SJSA1 (cell line): Measurements from ENCODE around the gene GPRC5C. TPM values are rescaled to one million over a fixed set of nuclear protein-coding genes. Genes with fewer than 3 reads are reported as not detected.
"Not testable (repeated sequence)": the region's sequence is repeated elsewhere in the genome, so short reads cannot be mapped to it uniquely, and the experiment has no call there.

Experiments
- DNase-seq, 2 experiments: peaks; one replicate each; pipeline ENCODE4 v3.0.0-alpha.2; 2015 to 2020; ENCODE audit warnings: low spot score in 2 of 2, low read depth in 1 of 2
- H3K27ac ChIP-seq: fragments of 250-450 bp; sonication (Bioruptor Pico); 2 replicates; pipeline ENCODE4 v1.5.1; 2020; ENCODE audit warnings: mild to moderate bottlenecking, moderate library complexity
- H3K27me3 ChIP-seq: fragments of 250-450 bp; sonication (Bioruptor Pico); replicated peaks from 2 replicates; pipeline ENCODE4 v1.5.1; 2020; ENCODE audit warnings: mild to moderate bottlenecking, moderate library complexity
- H3K36me3 ChIP-seq: fragments of 250-450 bp; sonication (Bioruptor Pico); 2 replicates; pipeline ENCODE4 v1.5.1; 2020; ENCODE audit warnings: mild to moderate bottlenecking
- H3K4me1 ChIP-seq: fragments of 250-450 bp; sonication (Bioruptor Pico); replicated peaks from 2 replicates; pipeline ENCODE4 v1.6.1; 2021; ENCODE audit warnings: mild to moderate bottlenecking
- H3K4me3 ChIP-seq: fragments of 250-450 bp; sonication (Bioruptor Pico); 2 replicates; pipeline ENCODE4 v1.5.1; 2020; ENCODE audit warnings: mild to moderate bottlenecking
- H3K9me3 ChIP-seq: fragments of 250-450 bp; sonication (Bioruptor Pico); replicated peaks from 2 replicates; pipeline ENCODE4 v1.5.1; 2020; ENCODE audit warnings: mild to moderate bottlenecking
- total RNA-seq: library from RNA; depleted of rRNA; stranded (reverse); fragments of >200 nt; shearing (Covaris generic); gene quantifications from 2 replicates; pipeline ENCODE4 v1.2.3, GENCODE V29; 2014

GPRC5C gene
- total RNA-seq, 1 experiment from 2014 or later = 48.4 TPM

- DNase-seq = no peak
- no peak overlapping the region for H3K4me3 ChIP-seq
- H3K4me1 ChIP-seq = no peaks in the 10 kb centered on the region
- H3K9me3 ChIP-seq = no peaks in the 10 kb centered on the region
- H3K36me3 ChIP-seq = no peaks in the 10 kb centered on the region
- no peak overlapping the region for H3K27ac ChIP-seq
- H3K27me3 ChIP-seq = 0 out of 2 replicates have a peak, but pooled peaks cover 5% of the 10 kb centered on the region
These were observed 37.5 kb upstream of the GPRC5C start for GRCh38 chr17:74394275-74394950.

- no peak overlapping the region for H3K27ac ChIP-seq
- H3K4me1 ChIP-seq = no peaks in the 10 kb centered on the region
- H3K9me3 ChIP-seq = no peaks in the 10 kb centered on the region
- no peak for DNase-seq
- no peaks in the 10 kb centered on the region for H3K36me3 ChIP-seq
- H3K27me3 ChIP-seq = 0 out of 2 replicates have a peak, but pooled peaks cover 5% of the 10 kb centered on the region
- no peak overlapping the region for H3K4me3 ChIP-seq
These were observed 36.9 kb upstream of the GPRC5C start for GRCh38 chr17:74394977-74395376.

- Histone ChIP-seq H3K4me1 (no peaks in the 10 kb centered on the region), H3K9me3 (no peaks in the 10 kb centered on the region), H3K27me3 (0 out of 2 replicates have a peak, but pooled peaks cover 5% of the 10 kb centered on the region), H3K4me3 (no peak overlapping the region), H3K36me3 (no peaks in the 10 kb centered on the region), H3K27ac (no peak overlapping the region)
- no peak for DNase-seq
These were observed 35.3 kb upstream of the GPRC5C start for GRCh38 chr17:74396567-74396966.

GRCh38 chr17:74402048-74402447, 29.8 kb upstream of the GPRC5C start:
- no peak for DNase-seq
- Histone ChIP-seq H3K27ac (no peak overlapping the region), H3K4me1 (peaks cover 6% of the 10 kb centered on the region), H3K4me3 (no peak overlapping the region), H3K27me3 (0 out of 2 replicates have a peak, but pooled peaks cover 5% of the 10 kb centered on the region), H3K36me3 (no peaks in the 10 kb centered on the region), H3K9me3 (no peaks in the 10 kb centered on the region)

GRCh38 chr17:74403512-74404137, 28.3 kb upstream of the GPRC5C start:
- Histone ChIP-seq H3K9me3 (no peaks in the 10 kb centered on the region), H3K27me3 (0 out of 2 replicates have a peak, but pooled peaks cover 5% of the 10 kb centered on the region), H3K4me1 (peaks cover 21% of the 10 kb centered on the region), H3K4me3 (no peak overlapping the region), H3K27ac (no peak overlapping the region), H3K36me3 (no peaks in the 10 kb centered on the region)
- no peak for DNase-seq

- Histone ChIP-seq H3K4me1 (peaks cover 25% of the 10 kb centered on the region), H3K36me3 (no peaks in the 10 kb centered on the region), H3K27me3 (0 out of 2 replicates have a peak, but pooled peaks cover under 1% of the 10 kb centered on the region), H3K4me3 (no peak overlapping the region), H3K9me3 (no peaks in the 10 kb centered on the region), H3K27ac (no peak overlapping the region)
- no peak for DNase-seq
These were observed 27.7 kb upstream of the GPRC5C start for GRCh38 chr17:74404218-74404617.

- H3K27me3 ChIP-seq = no peaks in the 10 kb centered on the region
- DNase-seq = no peak
- no peaks in the 10 kb centered on the region for H3K9me3 ChIP-seq
- H3K4me3 ChIP-seq = no peak overlapping the region
- no peaks in the 10 kb centered on the region for H3K36me3 ChIP-seq
- H3K4me1 ChIP-seq = peaks cover 31% of the 10 kb centered on the region
- H3K27ac ChIP-seq = no peak overlapping the region
These were observed 27.1 kb upstream of the GPRC5C start for GRCh38 chr17:74404789-74405188.

- not testable (repeated sequence) for H3K9me3 ChIP-seq, H3K27me3 ChIP-seq, H3K27ac ChIP-seq, H3K36me3 ChIP-seq, H3K4me3 ChIP-seq, DNase-seq
- peaks cover 36% of the 10 kb centered on the region for H3K4me1 ChIP-seq
These were observed 26.6 kb upstream of the GPRC5C start for GRCh38 chr17:74405311-74405710.

- peak; percentile 61 to 72 for DNase-seq
- peaks cover 38% of the 10 kb centered on the region for H3K4me1 ChIP-seq
- H3K4me3 ChIP-seq = no peak overlapping the region
- H3K27ac ChIP-seq = no peak overlapping the region; the same call in none of the 2 replicates
- no peaks in the 10 kb centered on the region for H3K36me3 ChIP-seq
- no peaks in the 10 kb centered on the region for H3K27me3 ChIP-seq
- no peaks in the 10 kb centered on the region for H3K9me3 ChIP-seq
These were observed 24.5 kb upstream of the GPRC5C start for GRCh38 chr17:74407384-74407783.

GRCh38 chr17:74408262-74408661, 23.6 kb upstream of the GPRC5C start:
- Histone ChIP-seq H3K9me3 (no peaks in the 10 kb centered on the region), H3K36me3 (no peaks in the 10 kb centered on the region), H3K4me1 (peaks cover 38% of the 10 kb centered on the region), H3K27ac (peak overlapping the region; percentile 64), H3K27me3 (no peaks in the 10 kb centered on the region), H3K4me3 (no peak overlapping the region)
- peak; percentile 83 to 91 for DNase-seq

- Histone ChIP-seq H3K4me1 (peaks cover 38% of the 10 kb centered on the region), H3K9me3 (no peaks in the 10 kb centered on the region), H3K36me3 (no peaks in the 10 kb centered on the region), H3K4me3 (no peak overlapping the region), H3K27me3 (no peaks in the 10 kb centered on the region), H3K27ac (peak overlapping the region; percentile 64)
- peak in 1 of 2 experiments; percentile 90 for DNase-seq
These were observed 23.1 kb upstream of the GPRC5C start for GRCh38 chr17:74408815-74409214.

GRCh38 chr17:74410001-74410443, 21.9 kb upstream of the GPRC5C start:
- no peaks in the 10 kb centered on the region for H3K9me3 ChIP-seq
- no peak for DNase-seq
- H3K27ac ChIP-seq = no peak overlapping the region
- H3K27me3 ChIP-seq = no peaks in the 10 kb centered on the region
- no peak overlapping the region for H3K4me3 ChIP-seq
- no peaks in the 10 kb centered on the region for H3K36me3 ChIP-seq
- peaks cover 38% of the 10 kb centered on the region for H3K4me1 ChIP-seq

GRCh38 chr17:74412581-74412980, 19.3 kb upstream of the GPRC5C start:
- Histone ChIP-seq H3K9me3 (no peaks in the 10 kb centered on the region), H3K36me3 (no peaks in the 10 kb centered on the region), H3K27me3 (no peaks in the 10 kb centered on the region), H3K4me1 (peaks cover 36% of the 10 kb centered on the region), H3K4me3 (no peak overlapping the region), H3K27ac (no peak overlapping the region)
- DNase-seq = no peak

- Histone ChIP-seq H3K36me3 (no peaks in the 10 kb centered on the region), H3K4me3 (no peak overlapping the region), H3K27me3 (no peaks in the 10 kb centered on the region), H3K4me1 (peaks cover 28% of the 10 kb centered on the region), H3K27ac (no peak overlapping the region), H3K9me3 (no peaks in the 10 kb centered on the region)
- DNase-seq = no peak
These were observed 18.4 kb upstream of the GPRC5C start for GRCh38 chr17:74413491-74413890.
